Upper lobe of right lung (tissue), 1 donor: Measurements from ENCODE around the gene SAP25. TPM values are rescaled to one million over a fixed set of nuclear protein-coding genes. Genes with fewer than 3 reads are reported as not detected.

Experiments
- ATAC-seq: fragments of 200-7000 bp; cut with Tn5 transposase; one replicate; pipeline ENCODE4 v1.9.1; 2020; ENCODE audit warnings: mild to moderate bottlenecking, moderate library complexity
- DNase-seq: peaks from one replicate; pipeline ENCODE4 v3.0.0-alpha.2; 2020
- H3K27ac ChIP-seq: fragments of 200-600 bp; one replicate; pipeline ENCODE4 v1.8.0; 2022
- H3K27me3 ChIP-seq: fragments of 200-600 bp; one replicate; pipeline ENCODE4 v1.8.0; 2022; ENCODE audit warnings: mild to moderate bottlenecking
- H3K36me3 ChIP-seq: fragments of 200-600 bp; one replicate; pipeline ENCODE4 v1.8.0; 2022
- H3K4me1 ChIP-seq: fragments of 200-600 bp; one replicate; pipeline ENCODE4 v1.8.0; 2022
- H3K4me3 ChIP-seq: fragments of 200-600 bp; one replicate; pipeline ENCODE4 v1.8.0; 2022; ENCODE audit warnings: mild to moderate bottlenecking
- H3K9me3 ChIP-seq: fragments of 200-600 bp; one replicate; pipeline ENCODE4 v1.8.0; 2022
- intact Hi-C: fragments of 100-400 bp; cut with DNase I; formaldehyde crosslinking; loops from one replicate; pipeline ENCODE4 v1.11.0; 2022
- total RNA-seq: library from RNA; stranded (reverse); fragmentation: NEBNext Ultra II Directional; extraction: Animal tissue kit (Norgen Biotek cat#: 25700); gene quantifications from one replicate; pipeline ENCODE4 v1.2.1, GENCODE V29; 2021
- TF ChIP-seq, protein P1 (sequence below): fragments of 200-600 bp; IDR thresholded peaks from one replicate; pipeline ENCODE4 v1.8.0; 2022; ENCODE audit warnings: antibody characterized with exemption
- donor health status: DM: no; HTN: yes; CAD: no; lungs with severe emphysema.

The SAP25 gene
- total RNA-seq, 1 donor from 2014 or later: 6.4 TPM

GRCh38 chr7:100606313-100606712 lies 32.6 kb upstream of the SAP25 start:
- TF ChIP-seq, protein P1, sequence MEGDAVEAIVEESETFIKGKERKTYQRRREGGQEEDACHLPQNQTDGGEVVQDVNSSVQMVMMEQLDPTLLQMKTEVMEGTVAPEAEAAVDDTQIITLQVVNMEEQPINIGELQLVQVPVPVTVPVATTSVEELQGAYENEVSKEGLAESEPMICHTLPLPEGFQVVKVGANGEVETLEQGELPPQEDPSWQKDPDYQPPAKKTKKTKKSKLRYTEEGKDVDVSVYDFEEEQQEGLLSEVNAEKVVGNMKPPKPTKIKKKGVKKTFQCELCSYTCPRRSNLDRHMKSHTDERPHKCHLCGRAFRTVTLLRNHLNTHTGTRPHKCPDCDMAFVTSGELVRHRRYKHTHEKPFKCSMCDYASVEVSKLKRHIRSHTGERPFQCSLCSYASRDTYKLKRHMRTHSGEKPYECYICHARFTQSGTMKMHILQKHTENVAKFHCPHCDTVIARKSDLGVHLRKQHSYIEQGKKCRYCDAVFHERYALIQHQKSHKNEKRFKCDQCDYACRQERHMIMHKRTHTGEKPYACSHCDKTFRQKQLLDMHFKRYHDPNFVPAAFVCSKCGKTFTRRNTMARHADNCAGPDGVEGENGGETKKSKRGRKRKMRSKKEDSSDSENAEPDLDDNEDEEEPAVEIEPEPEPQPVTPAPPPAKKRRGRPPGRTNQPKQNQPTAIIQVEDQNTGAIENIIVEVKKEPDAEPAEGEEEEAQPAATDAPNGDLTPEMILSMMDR: no peak
- Histone ChIP-seq H3K27me3 (no peaks in the 10 kb centered on the region), H3K36me3 (no peaks in the 10 kb centered on the region), H3K4me1 (peaks cover 18% of the 10 kb centered on the region), H3K9me3 (no peaks in the 10 kb centered on the region), H3K27ac (no peak overlapping the region), H3K4me3 (no peak overlapping the region)
- no peak for ATAC-seq
- intact Hi-C loops: no loop called here
- DNase-seq: no peak

DNA sequence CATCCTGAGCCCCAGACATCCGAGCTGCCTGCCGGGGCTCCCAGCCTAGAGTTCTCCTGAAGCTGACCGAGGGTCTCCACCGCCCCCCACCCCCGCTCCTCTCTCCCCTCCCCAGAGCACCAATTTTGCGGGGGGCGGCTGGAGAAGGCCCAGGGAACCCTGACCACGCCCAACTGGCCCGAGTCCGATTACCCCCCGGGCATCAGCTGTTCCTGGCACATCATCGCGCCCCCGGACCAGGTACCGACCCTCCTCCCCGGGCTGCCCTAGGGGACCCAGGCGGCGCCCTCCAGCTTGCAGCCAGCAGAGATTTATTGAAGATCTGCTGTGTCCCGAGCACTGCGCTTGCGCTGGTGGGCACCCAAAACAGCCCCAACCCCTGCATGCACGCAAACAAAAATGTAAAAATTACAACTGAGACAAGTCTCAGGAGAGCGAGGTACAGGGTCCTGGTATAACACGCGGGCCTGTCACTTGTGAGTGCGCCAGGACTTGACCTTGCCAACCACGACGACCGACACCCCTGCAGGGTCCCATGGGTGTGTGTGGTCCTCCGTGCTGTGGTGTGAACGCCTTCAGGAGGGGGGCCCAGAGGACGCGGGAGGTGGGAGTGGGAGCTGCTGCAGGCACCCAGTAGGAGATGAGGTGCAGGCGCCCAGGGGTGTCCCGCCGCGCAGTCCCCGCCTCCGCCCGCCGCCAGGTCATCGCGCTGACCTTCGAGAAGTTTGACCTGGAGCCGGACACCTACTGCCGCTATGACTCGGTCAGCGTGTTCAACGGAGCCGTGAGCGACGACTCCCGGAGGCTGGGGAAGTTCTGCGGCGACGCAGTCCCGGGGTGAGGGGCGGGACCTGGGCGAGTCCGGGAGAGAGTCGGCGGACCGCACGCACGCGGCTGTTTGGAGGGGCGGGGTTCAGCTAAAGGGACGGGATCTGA lies 31.5 kb upstream of the SAP25 start:
- no peaks in the 10 kb centered on the region for H3K36me3 ChIP-seq
- DNase-seq (peak; percentile 86), ATAC-seq (peak; percentile 47)
- peaks cover 18% of the 10 kb centered on the region for H3K4me1 ChIP-seq
- no peaks in the 10 kb centered on the region for H3K27me3 ChIP-seq
- H3K9me3 ChIP-seq: no peaks in the 10 kb centered on the region
- peak overlapping the region; percentile 71 for H3K4me3 ChIP-seq
- intact Hi-C loops: no loop called here
- peak overlapping the region; percentile 60 for H3K27ac ChIP-seq
- TF ChIP-seq, protein P1: no peak

DNA sequence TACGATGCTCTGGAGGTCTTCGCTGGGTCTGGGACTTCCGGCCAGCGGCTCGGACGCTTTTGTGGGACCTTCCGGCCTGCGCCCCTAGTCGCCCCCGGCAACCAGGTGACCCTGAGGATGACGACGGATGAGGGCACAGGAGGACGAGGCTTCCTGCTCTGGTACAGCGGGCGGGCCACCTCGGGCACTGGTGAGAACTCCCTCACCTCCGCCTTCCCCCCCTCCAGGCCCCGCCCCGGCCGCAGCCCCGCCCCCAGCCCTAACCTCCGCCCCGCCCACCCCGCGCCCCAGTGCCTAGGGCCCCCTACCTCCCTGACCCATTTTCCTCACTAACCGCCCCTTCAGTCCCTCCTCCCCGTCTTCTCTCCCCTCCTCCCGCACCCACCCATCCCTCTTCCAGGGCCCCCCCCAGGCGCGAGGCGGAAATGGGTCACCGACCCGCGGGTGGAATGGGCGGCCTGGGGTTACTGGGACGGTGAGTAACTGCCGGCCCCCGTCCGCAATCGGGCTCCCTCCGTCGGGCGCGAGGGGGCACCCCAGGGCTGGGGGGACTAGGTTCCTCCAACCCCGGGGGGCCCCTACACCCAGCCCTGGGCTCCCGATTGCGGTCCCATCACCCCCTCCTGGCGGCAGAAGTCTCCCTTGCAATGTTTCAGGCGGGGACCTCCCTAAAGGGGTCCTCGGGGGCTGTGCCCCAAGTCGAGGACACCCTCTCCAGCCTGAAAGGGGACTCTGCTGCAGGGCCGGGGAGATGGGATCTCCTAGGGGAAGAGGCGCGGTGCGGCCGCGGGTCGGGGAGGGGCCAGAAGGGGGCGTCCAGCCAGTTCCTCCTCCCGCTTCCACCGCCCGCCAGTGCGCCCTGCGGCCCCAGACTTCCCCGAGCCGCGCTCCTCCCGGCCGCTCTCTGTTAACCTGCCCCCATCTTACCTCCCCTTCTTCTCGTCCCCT lies 30.6 kb upstream of the SAP25 start:
- intact Hi-C loops: no loop called here
- Histone ChIP-seq H3K27me3 (no peaks in the 10 kb centered on the region), H3K36me3 (no peaks in the 10 kb centered on the region), H3K4me1 (peaks cover 18% of the 10 kb centered on the region), H3K9me3 (no peaks in the 10 kb centered on the region), H3K4me3 (peak overlapping the region; percentile 71), H3K27ac (peak overlapping the region; percentile 69)
- TF ChIP-seq, protein P1: peak; percentile 48
- DNase-seq: peak; percentile 90
- ATAC-seq: peak; percentile 82

DNA sequence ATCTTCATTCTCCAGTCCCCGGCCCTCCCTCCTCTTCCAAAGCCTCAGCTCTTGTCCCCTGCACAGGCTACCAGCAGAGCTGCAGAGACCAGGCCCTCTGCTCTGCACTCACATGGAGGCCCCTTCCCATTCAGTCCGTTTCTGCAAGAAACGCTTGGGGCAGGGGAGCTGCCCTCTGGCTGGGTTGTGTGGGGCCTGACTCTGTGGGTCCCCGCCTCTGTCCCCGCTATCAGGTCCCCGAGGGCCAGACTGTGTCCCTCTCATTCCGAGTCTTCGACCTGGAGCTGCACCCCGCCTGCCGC lies 30.0 kb upstream of the SAP25 start:
- peaks cover 18% of the 10 kb centered on the region for H3K4me1 ChIP-seq
- ATAC-seq: no peak
- H3K27ac ChIP-seq: peak overlapping the region; percentile 69
- H3K4me3 ChIP-seq: peak overlapping the region; percentile 71
- DNase-seq: no peak
- no peaks in the 10 kb centered on the region for H3K9me3 ChIP-seq
- intact Hi-C loops: no loop called here
- H3K36me3 ChIP-seq: no peaks in the 10 kb centered on the region
- no peaks in the 10 kb centered on the region for H3K27me3 ChIP-seq
- TF ChIP-seq, protein P1: no peak

DNA sequence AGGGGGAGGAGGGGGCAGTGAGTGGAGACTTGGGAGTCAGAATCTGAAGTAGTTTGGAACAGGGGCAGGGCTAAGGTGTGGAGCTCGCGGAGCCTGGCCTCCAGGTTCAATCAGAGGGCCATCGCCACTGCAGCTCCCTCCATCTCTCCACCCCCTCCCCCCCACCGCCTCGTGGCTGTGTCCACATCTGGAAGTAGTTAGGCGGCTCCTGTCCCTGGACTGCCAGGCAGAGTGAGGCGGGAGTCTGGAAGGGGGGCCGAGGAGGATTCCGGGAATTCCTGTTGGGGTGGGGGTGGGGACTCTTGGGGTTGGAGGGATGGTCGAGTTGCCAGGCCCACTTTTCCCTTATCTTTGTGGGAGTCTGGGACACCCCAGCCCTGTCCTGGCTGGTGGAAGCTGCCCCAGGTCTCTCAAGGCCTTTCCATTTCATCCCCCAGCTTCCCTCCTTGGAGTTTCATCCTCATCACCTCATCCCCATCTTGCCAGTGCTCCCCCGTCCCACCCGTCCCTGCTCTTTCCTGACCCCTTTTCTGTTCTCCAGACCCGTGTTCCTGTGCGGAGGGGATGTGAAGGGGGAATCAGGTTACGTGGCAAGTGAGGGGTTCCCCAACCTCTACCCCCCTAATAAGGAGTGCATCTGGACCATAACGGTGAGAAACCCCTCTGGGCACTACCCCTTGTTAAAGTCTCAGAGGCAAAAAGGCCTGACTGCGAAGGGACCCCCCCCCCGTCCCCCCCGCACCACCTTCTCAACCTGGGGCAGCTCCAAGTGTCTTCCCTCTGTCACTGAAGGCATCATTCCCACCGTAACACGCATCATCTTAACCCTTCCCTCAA lies 29.4 kb upstream of the SAP25 start:
- peak overlapping the region; percentile 69 for H3K27ac ChIP-seq
- H3K27me3 ChIP-seq: no peaks in the 10 kb centered on the region
- DNase-seq: peak; percentile 79
- no peaks in the 10 kb centered on the region for H3K36me3 ChIP-seq
- peaks cover 18% of the 10 kb centered on the region for H3K4me1 ChIP-seq
- ATAC-seq: peak; percentile 36
- H3K4me3 ChIP-seq: peak overlapping the region; percentile 71
- TF ChIP-seq, protein P1: no peak
- no peaks in the 10 kb centered on the region for H3K9me3 ChIP-seq
- intact Hi-C loops: no loop called here
